Measurements from ENCODE around the gene PTPN5.
"Not testable (repeated sequence)": the region's sequence is repeated elsewhere in the genome, so short reads cannot be mapped to it uniquely, and the experiment has no call there.

GRCh38 chr11:18691467-18692140 lies 100.0 kb downstream of the PTPN5 start:
- not testable (repeated sequence) for TF ChIP-seq CTCF (IDR thresholded peaks at IDR 0.05 in 8 of 11, conservative IDR thresholded peaks at IDR 0.05 in 3 of 11); POLR2A (IDR thresholded peaks at IDR 0.05); POLR2AphosphoS5 (IDR thresholded peaks at IDR 0.05)
